Islet of Langerhans (tissue), 1 donor: ENCODE results near the gene DOCK2.
"Not testable (repeated sequence)": the region's sequence is repeated elsewhere in the genome, so short reads cannot be mapped to it uniquely, and the experiment has no call there.

Experiments used
- FAIRE-seq: peaks from one replicate; lab custom pipeline; 2011; peaks lifted over from hg19 to GRCh38; lab: Jason Lieb, UNC

The DOCK2 gene

GRCh38 chr5:169637085-169637548 is at the start of gene DOCK2:
Gene DOCK2 (plus strand): TSS chr5:169637275. CDS start chr5:169637327, 52 bp downstream.
- FAIRE-seq, result no peak

- no peak for FAIRE-seq
Measured at GRCh38 chr5:169590602-169591001, 46.5 kb upstream of the DOCK2 start.

GRCh38 chr5:169591636-169592035 is 45.4 kb upstream of the DOCK2 start:
- no peak for FAIRE-seq

GRCh38 chr5:169592937-169593650 is 44.0 kb upstream of the DOCK2 start:
- no peak for FAIRE-seq

GRCh38 chr5:169595172-169595820 is 41.8 kb upstream of the DOCK2 start:
- FAIRE-seq, result no peak

- no peak for FAIRE-seq
Measured at GRCh38 chr5:169599451-169599850, 37.6 kb upstream of the DOCK2 start.

GRCh38 chr5:169602535-169602934 is 34.5 kb upstream of the DOCK2 start:
- FAIRE-seq, result no peak

GRCh38 chr5:169606279-169606678 is 30.8 kb upstream of the DOCK2 start:
- no peak for FAIRE-seq

GRCh38 chr5:169607882-169608281 is 29.2 kb upstream of the DOCK2 start:
- FAIRE-seq, result no peak

GRCh38 chr5:169609716-169610115 is 27.4 kb upstream of the DOCK2 start:
- FAIRE-seq, result no peak

- no peak for FAIRE-seq
Measured at GRCh38 chr5:169610606-169611005, 26.5 kb upstream of the DOCK2 start.

- no peak for FAIRE-seq
Measured at GRCh38 chr5:169615561-169615960, 21.5 kb upstream of the DOCK2 start.

GRCh38 chr5:169624307-169624706 is 12.8 kb upstream of the DOCK2 start:
- not testable (repeated sequence) for FAIRE-seq

- no peak for FAIRE-seq
Measured at GRCh38 chr5:169626779-169627178, 10.3 kb upstream of the DOCK2 start.

GRCh38 chr5:169627551-169627950 is 9.5 kb upstream of the DOCK2 start:
- FAIRE-seq, result no peak

- FAIRE-seq, result no peak
Measured at GRCh38 chr5:169628892-169629291, 8.2 kb upstream of the DOCK2 start.

- FAIRE-seq, result no peak
Measured at GRCh38 chr5:169629847-169630548, 7.1 kb upstream of the DOCK2 start.

GRCh38 chr5:169631360-169631759 is 5.7 kb upstream of the DOCK2 start:
- FAIRE-seq, result no peak

GRCh38 chr5:169632946-169633345 is 4.1 kb upstream of the DOCK2 start:
- no peak for FAIRE-seq

- FAIRE-seq, result no peak
Measured at GRCh38 chr5:169634606-169635005, 2.5 kb upstream of the DOCK2 start.

GRCh38 chr5:169635936-169636335 is 1.1 kb upstream of the DOCK2 start:
- no peak for FAIRE-seq

GRCh38 chr5:169636477-169637084 is 494 bp upstream of the DOCK2 start:
- FAIRE-seq, result no peak
